Measurements from ENCODE around the gene PTPRK. TPM values are rescaled to one million over a fixed set of nuclear protein-coding genes. Genes with fewer than 3 reads are reported as not detected.

The PTPRK gene
- polyA plus RNA-seq, 3 donors, result 0.01 TPM; not detected in 2

DNA sequence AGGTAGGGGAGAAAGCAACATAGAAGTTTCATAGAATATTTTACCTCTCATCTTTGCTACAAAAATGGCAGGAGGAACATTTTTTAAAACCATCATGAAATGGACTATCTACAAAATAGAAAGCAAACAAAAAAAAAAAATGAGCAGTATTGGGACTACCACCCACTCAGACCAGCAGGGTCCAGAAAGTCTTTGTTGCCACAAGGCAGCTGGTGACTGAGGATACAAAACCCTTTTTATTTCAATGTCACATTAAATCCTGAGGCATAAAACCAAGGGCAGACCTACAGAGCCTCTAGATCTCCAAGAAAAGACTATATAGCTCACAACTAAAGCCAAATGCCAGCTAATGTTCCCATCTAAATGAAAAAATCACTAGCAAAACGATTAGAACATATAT lies 282.2 kb downstream of the PTPRK start:
- no peaks in the 10 kb centered on the region for H3K36me3 Mint-ChIP-seq

DNA sequence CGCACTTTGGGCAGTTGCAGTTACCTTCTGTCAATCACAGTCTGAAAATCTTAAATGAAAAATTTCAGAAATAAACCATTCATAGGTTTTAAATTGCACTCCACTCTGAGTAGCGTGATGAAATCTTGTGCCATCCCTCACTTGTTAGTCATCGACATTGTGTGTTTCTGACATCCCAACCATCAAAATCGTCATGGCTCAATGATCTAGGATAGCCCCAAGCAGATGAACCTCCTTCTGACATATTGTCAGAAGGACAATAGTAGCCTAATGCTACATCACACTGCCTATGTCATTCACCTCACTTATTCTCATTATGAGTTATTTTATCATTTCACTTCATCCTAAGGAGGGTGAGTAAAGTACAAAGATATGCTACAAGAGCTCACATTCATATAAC lies 284.8 kb downstream of the PTPRK start:
- WGBS (ENCODE audit: insufficient coverage), result 94% methylated on average over 3 of the region's 4 CpGs
- peaks cover 7% of the 10 kb centered on the region for H3K4me1 Mint-ChIP-seq
- H3K9me3 ChIP-seq (replicated peaks in 1 of 2; ENCODE audit: control insufficient read depth in 1 of 2, insufficient read depth in 1 of 2, low read length in 2 of 2), result no peaks in the 10 kb centered on the region
- H4K20me1 ChIP-seq (ENCODE audit: insufficient read depth, low read length), result no peaks in the 10 kb centered on the region
- H3K4me2 ChIP-seq (replicated peaks; ENCODE audit: extremely low read depth, low read length, poor library complexity, severe bottlenecking), result no peak overlapping the region
- H3K4me3 Mint-ChIP-seq, result no peak overlapping the region
- no peaks in the 10 kb centered on the region for H3K27me3 ChIP-seq (ENCODE audit: control insufficient read depth in 2 of 2, insufficient read depth in 2 of 2, low read length in 2 of 2)
- no peaks in the 10 kb centered on the region for H3K79me2 ChIP-seq (ENCODE audit: insufficient read depth, low read length)
- H2AFZ ChIP-seq (ENCODE audit: insufficient read depth, low read depth, low read length, poor library complexity, severe bottlenecking), result no peak overlapping the region
- no peak overlapping the region for H3K27ac ChIP-seq (ENCODE audit: low read depth in 1 of 2, low read length in 2 of 2)
- no peak for DNase-seq
- H3K9ac ChIP-seq (ENCODE audit: insufficient read depth, low read length, poor library complexity, severe bottlenecking), result no peak overlapping the region
- intact Hi-C loops (cut with micrococcal nuclease), result no loop called here
- H3K4me3 ChIP-seq (replicated peaks in 1 of 3; ENCODE audit: low read depth in 2 of 3, low read length in 3 of 3), result no peak overlapping the region
- peaks cover 0 to 4% of the 10 kb centered on the region in 2 donors for H3K4me1 ChIP-seq (ENCODE audit: control insufficient read depth in 1 of 2, insufficient read depth in 2 of 2, low read length in 2 of 2)
- no peaks in the 10 kb centered on the region for H3K27me3 Mint-ChIP-seq (ENCODE audit: low read depth in 3 of 3)
- H3K9me3 Mint-ChIP-seq, result peaks cover 0 to 5% (median 0%) of the 10 kb centered on the region in 7 donors
- TF ChIP-seq, protein P1, sequence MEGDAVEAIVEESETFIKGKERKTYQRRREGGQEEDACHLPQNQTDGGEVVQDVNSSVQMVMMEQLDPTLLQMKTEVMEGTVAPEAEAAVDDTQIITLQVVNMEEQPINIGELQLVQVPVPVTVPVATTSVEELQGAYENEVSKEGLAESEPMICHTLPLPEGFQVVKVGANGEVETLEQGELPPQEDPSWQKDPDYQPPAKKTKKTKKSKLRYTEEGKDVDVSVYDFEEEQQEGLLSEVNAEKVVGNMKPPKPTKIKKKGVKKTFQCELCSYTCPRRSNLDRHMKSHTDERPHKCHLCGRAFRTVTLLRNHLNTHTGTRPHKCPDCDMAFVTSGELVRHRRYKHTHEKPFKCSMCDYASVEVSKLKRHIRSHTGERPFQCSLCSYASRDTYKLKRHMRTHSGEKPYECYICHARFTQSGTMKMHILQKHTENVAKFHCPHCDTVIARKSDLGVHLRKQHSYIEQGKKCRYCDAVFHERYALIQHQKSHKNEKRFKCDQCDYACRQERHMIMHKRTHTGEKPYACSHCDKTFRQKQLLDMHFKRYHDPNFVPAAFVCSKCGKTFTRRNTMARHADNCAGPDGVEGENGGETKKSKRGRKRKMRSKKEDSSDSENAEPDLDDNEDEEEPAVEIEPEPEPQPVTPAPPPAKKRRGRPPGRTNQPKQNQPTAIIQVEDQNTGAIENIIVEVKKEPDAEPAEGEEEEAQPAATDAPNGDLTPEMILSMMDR (IDR thresholded peaks at IDR 0.05), result no peak
- H3K36me3 ChIP-seq (replicated peaks in 1 of 2; ENCODE audit: control insufficient read depth in 1 of 2, insufficient read depth in 2 of 2, low read length in 2 of 2), result no peaks in the 10 kb centered on the region
- no peak overlapping the region for H3K27ac Mint-ChIP-seq
- H3K36me3 Mint-ChIP-seq, result no peaks in the 10 kb centered on the region

More for the DNA sequence above, 282.2 kb downstream of the PTPRK start:
- Histone ChIP-seq H3K27me3 (ENCODE audit: control insufficient read depth in 2 of 2, insufficient read depth in 2 of 2, low read length in 2 of 2) (no peaks in the 10 kb centered on the region), H3K4me3 (replicated peaks in 1 of 3; ENCODE audit: low read depth in 2 of 3, low read length in 3 of 3) (no peak overlapping the region), H3K79me2 (ENCODE audit: insufficient read depth, low read length) (no peaks in the 10 kb centered on the region), H3K4me2 (replicated peaks; ENCODE audit: extremely low read depth, low read length, poor library complexity, severe bottlenecking) (no peak overlapping the region), H3K9ac (ENCODE audit: insufficient read depth, low read length, poor library complexity, severe bottlenecking) (no peak overlapping the region), H3K4me1 (ENCODE audit: control insufficient read depth in 1 of 2, insufficient read depth in 2 of 2, low read length in 2 of 2) (peaks cover 0 to 4% of the 10 kb centered on the region in 2 donors), H2AFZ (ENCODE audit: insufficient read depth, low read depth, low read length, poor library complexity, severe bottlenecking) (no peak overlapping the region), H3K9me3 (replicated peaks in 1 of 2; ENCODE audit: control insufficient read depth in 1 of 2, insufficient read depth in 1 of 2, low read length in 2 of 2) (no peaks in the 10 kb centered on the region), H3K36me3 (replicated peaks in 1 of 2; ENCODE audit: control insufficient read depth in 1 of 2, insufficient read depth in 2 of 2, low read length in 2 of 2) (no peaks in the 10 kb centered on the region), H3K27ac (ENCODE audit: low read depth in 1 of 2, low read length in 2 of 2) (no peak overlapping the region), H4K20me1 (ENCODE audit: insufficient read depth, low read length) (no peaks in the 10 kb centered on the region)
- Mint-ChIP-seq H3K4me3 (no peak overlapping the region), H3K9me3 (peaks cover 0 to 5% (median 0%) of the 10 kb centered on the region in 7 donors), H3K27me3 (ENCODE audit: low read depth in 3 of 3) (no peaks in the 10 kb centered on the region), H3K4me1 (peaks cover 7% of the 10 kb centered on the region), H3K27ac (no peak overlapping the region)
- no CpG with 5 or more reads among the region's 1 CpG for WGBS (ENCODE audit: insufficient coverage)
- TF ChIP-seq, protein P1 (IDR thresholded peaks at IDR 0.05), result no peak
- intact Hi-C loops (cut with micrococcal nuclease), result no loop called here
- DNase-seq, result no peak

All from CD14-positive monocyte (primary cell).